Measurements from ENCODE around the gene MBNL2. TPM values are rescaled to one million over a fixed set of nuclear protein-coding genes. Genes with fewer than 3 reads are reported as not detected.

Gene MBNL2
- total and polyA plus RNA-seq, 2 experiments from 2014 or later = 0.55 to 3.2 TPM

DNA sequence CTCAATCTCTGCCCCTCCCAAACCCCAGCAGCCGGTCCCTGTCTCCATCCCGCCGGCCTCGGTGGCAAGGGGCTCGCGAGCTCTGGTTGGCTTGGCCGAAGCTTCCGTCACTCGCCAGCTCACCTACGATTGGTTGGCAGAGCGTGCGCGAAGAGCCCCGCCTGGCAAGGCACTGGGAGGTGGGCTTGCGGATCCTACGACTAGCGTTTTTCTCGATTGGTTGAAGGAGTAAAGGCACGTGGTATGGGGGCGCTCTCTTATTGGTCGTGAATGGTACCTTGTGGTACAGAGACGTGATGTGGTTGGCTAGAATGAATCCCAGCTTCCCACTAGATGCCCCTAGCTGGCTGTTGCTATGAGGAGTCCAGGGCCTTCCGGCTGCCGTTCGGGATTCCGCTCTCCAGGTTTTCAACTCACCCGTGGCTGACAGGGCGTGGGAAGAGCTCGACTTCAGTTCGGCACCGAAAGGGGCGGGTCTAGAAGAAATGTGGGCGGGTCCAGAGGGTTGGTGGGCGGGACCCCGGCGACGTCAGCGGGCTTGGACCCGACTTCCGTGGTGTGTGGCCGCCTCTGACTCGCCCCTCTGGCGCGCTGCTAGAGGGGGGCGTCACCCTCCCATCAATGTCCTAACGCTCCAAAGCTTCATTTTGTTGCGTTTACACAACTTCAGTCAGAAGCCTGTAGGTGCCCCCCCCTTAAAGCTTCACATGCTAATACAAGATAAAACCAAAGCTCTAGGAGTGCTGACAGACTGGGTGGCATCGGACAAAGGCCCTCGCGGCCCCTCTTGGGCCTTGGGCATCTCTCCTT is 211.0 kb downstream of the MBNL2 start:
- DNase-seq (ENCODE audit: low spot score) (peak; percentile 99), ATAC-seq (peak; percentile 90)
- H3F3A ChIP-seq (replicated peaks; ENCODE audit: low read depth) = no peaks in the 10 kb centered on the region
- H3K27me3 ChIP-seq (ENCODE audit: insufficient read depth) = no peaks in the 10 kb centered on the region
- no peaks in the 10 kb centered on the region for H3K9me2 ChIP-seq (ENCODE audit: insufficient read depth)
- Mint-ChIP-seq H3K4me3 (peak overlapping the region; percentile 97), H3K36me3 (ENCODE audit: low read depth) (peaks cover 2% of the 10 kb centered on the region; the same call in 1 of the 3 replicates), H3K27me3 (ENCODE audit: insufficient read depth, low read depth, poor library complexity) (peaks cover 12% of the 10 kb centered on the region), H3K9me3 (0 out of 3 replicates have a peak, but pooled peaks cover 6% of the 10 kb centered on the region), H3K27ac (peak overlapping the region; percentile 99), H3K4me1 (peaks cover 29% of the 10 kb centered on the region)
- H2AFZ ChIP-seq = peak overlapping the region; percentile 93
- no peaks in the 10 kb centered on the region for H3K36me3 ChIP-seq (ENCODE audit: insufficient read depth)
- TF ChIP-seq EZH2phosphoT487 (IDR thresholded peaks at IDR 0.05; ENCODE audit: unreplicated experiment) = no peak
- peak; percentile 84 for TF ChIP-seq CREB1 (CRISPR knock-in tag; IDR thresholded peaks at IDR 0.05; ENCODE audit: low read depth)
- no peak for TF ChIP-seq REST (IDR thresholded peaks at IDR 0.05; ENCODE audit: unreplicated experiment)
- TF ChIP-seq POLR2AphosphoS5 (IDR thresholded peaks at IDR 0.05; ENCODE audit: low read depth) = peak; percentile 87
- H3K79me2 ChIP-seq (replicated peaks; ENCODE audit: insufficient read depth) = peaks cover 36% of the 10 kb centered on the region
- H4K20me1 ChIP-seq (replicated peaks; ENCODE audit: insufficient read depth) = no peaks in the 10 kb centered on the region; the same call in 1 of the 2 replicates
- peak overlapping the region; percentile 74 for H3K4me3 ChIP-seq
- peak overlapping the region; percentile 99 for H3K27ac ChIP-seq (ENCODE audit: low read depth)
- peak overlapping the region; percentile 87 for H3K4me2 ChIP-seq
- peaks cover 24% of the 10 kb centered on the region for H3K4me1 ChIP-seq (ENCODE audit: insufficient read depth)

- peak within 1 kb of the TSS; percentile 99 for H3K27ac Mint-ChIP-seq
- H4K20me1 ChIP-seq (replicated peaks; ENCODE audit: insufficient read depth) = no peaks in the 10 kb centered on the region; the same call in 1 of the 2 replicates
- 0 out of 3 replicates have a peak, but pooled peaks cover 6% of the 10 kb centered on the region for H3K9me3 Mint-ChIP-seq
- H3K4me2 ChIP-seq = peak within 1 kb of the TSS; percentile 93
- H3K79me2 ChIP-seq (replicated peaks; ENCODE audit: insufficient read depth) = peaks cover 43% of the 10 kb centered on the region
- ATAC-seq = peak; percentile 73
- H3K9me2 ChIP-seq (ENCODE audit: insufficient read depth) = no peaks in the 10 kb centered on the region
- peak within 1 kb of the TSS; percentile 99 for H3K27ac ChIP-seq (ENCODE audit: low read depth)
- H3K4me1 Mint-ChIP-seq = peaks cover 23% of the 10 kb centered on the region
- H3K36me3 ChIP-seq (ENCODE audit: insufficient read depth) = peaks cover 3% of the 10 kb centered on the region; the same call in 1 of the 2 replicates
- DNase-seq (ENCODE audit: low spot score) = peak; percentile 89
- H3K36me3 Mint-ChIP-seq (ENCODE audit: low read depth) = peaks cover 2% of the 10 kb centered on the region; the same call in 1 of the 3 replicates
- peak within 1 kb of the TSS; percentile 97 for H3K4me3 Mint-ChIP-seq
- H3K4me3 ChIP-seq = peak within 1 kb of the TSS; percentile 90
- H3K27me3 ChIP-seq (ENCODE audit: insufficient read depth) = no peaks in the 10 kb centered on the region
- TF ChIP-seq, protein P1, sequence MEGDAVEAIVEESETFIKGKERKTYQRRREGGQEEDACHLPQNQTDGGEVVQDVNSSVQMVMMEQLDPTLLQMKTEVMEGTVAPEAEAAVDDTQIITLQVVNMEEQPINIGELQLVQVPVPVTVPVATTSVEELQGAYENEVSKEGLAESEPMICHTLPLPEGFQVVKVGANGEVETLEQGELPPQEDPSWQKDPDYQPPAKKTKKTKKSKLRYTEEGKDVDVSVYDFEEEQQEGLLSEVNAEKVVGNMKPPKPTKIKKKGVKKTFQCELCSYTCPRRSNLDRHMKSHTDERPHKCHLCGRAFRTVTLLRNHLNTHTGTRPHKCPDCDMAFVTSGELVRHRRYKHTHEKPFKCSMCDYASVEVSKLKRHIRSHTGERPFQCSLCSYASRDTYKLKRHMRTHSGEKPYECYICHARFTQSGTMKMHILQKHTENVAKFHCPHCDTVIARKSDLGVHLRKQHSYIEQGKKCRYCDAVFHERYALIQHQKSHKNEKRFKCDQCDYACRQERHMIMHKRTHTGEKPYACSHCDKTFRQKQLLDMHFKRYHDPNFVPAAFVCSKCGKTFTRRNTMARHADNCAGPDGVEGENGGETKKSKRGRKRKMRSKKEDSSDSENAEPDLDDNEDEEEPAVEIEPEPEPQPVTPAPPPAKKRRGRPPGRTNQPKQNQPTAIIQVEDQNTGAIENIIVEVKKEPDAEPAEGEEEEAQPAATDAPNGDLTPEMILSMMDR (conservative IDR thresholded peaks at IDR 0.05; ENCODE audit: low read depth in 2 of 2) = 0 out of 4 replicates have a peak, but pooled peaks of 1 of the 2 experiments have one; percentile 4
- TF ChIP-seq POLR2AphosphoS5 (IDR thresholded peaks at IDR 0.05; ENCODE audit: low read depth) = peak; percentile 50
- no peak for TF ChIP-seq CREB1 (CRISPR knock-in tag; IDR thresholded peaks at IDR 0.05; ENCODE audit: low read depth)
- no peak for TF ChIP-seq EZH2 (IDR thresholded peaks at IDR 0.05; ENCODE audit: low read depth, unreplicated experiment)
- TF ChIP-seq, protein P2, sequence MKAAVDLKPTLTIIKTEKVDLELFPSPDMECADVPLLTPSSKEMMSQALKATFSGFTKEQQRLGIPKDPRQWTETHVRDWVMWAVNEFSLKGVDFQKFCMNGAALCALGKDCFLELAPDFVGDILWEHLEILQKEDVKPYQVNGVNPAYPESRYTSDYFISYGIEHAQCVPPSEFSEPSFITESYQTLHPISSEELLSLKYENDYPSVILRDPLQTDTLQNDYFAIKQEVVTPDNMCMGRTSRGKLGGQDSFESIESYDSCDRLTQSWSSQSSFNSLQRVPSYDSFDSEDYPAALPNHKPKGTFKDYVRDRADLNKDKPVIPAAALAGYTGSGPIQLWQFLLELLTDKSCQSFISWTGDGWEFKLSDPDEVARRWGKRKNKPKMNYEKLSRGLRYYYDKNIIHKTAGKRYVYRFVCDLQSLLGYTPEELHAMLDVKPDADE (IDR thresholded peaks at IDR 0.05) = no peak
- TF ChIP-seq JUNB (IDR thresholded peaks at IDR 0.05; ENCODE audit: unreplicated experiment) = no peak
- no peak for TF ChIP-seq ZNF331 (CRISPR knock-in tag; IDR thresholded peaks at IDR 0.05; ENCODE audit: low read depth)
- peaks cover 12% of the 10 kb centered on the region for H3K27me3 Mint-ChIP-seq (ENCODE audit: insufficient read depth, low read depth, poor library complexity)
- H2AFZ ChIP-seq = peak within 1 kb of the TSS; percentile 93
- H3F3A ChIP-seq (replicated peaks; ENCODE audit: low read depth) = no peaks in the 10 kb centered on the region
- peaks cover 16% of the 10 kb centered on the region for H3K4me1 ChIP-seq (ENCODE audit: insufficient read depth)
Measured at GRCh38 chr13:97433727-97434396, 211.7 kb downstream of the MBNL2 start, which contains the start of gene RAP2A. Gene RAP2A (plus strand): TSS chr13:97434169. CDS start chr13:97434471, 302 bp downstream.
